ENCODE data around the gene USB1.

GRCh38 chr16:57996406-57997175 lies 4.6 kb upstream of the USB1 start:
- TF ChIP-seq CTCF (IDR thresholded peaks at IDR 0.05) (no peak), POLR2A (IDR thresholded peaks at IDR 0.05) (no peak)

Measured in heart left ventricle (tissue), 13 donors.